MM.1S (cell line): ENCODE data around the gene INSR.

Source experiments
- DNase-seq: peaks from one replicate; pipeline ENCODE4 v3.0.0-alpha.2; 2015
- H2AFZ ChIP-seq: fragments of 300-600 bp; sonication (generic); 2 replicates; pipeline ENCODE4 v1.6.0; 2016; ENCODE audit warnings: antibody characterized with exemption, low read length
- H3F3A ChIP-seq: fragments of 300-600 bp; sonication (generic); 2 replicates; pipeline ENCODE4 v1.6.1; 2016; ENCODE audit warnings: mild to moderate bottlenecking, antibody characterized with exemption, low read length, moderate library complexity, mixed read lengths; ENCODE audit not compliant: insufficient read depth
- H3K27ac ChIP-seq: fragments of 300-600 bp; sonication (generic); 2 replicates; pipeline ENCODE4 v1.5.1; 2016; ENCODE audit warnings: mild to moderate bottlenecking, low read length
- H3K27me3 ChIP-seq: fragments of 300-600 bp; sonication (generic); replicated peaks from 2 replicates; pipeline ENCODE4 v1.6.0; 2016; ENCODE audit warnings: low read length; ENCODE audit not compliant: insufficient read depth
- H3K36me3 ChIP-seq: fragments of 300-600 bp; sonication (generic); replicated peaks from 2 replicates; pipeline ENCODE4 v1.6.1; 2016; ENCODE audit warnings: mild to moderate bottlenecking, low read length, mixed read lengths; ENCODE audit not compliant: insufficient read depth
- H3K4me1 ChIP-seq: fragments of 300-600 bp; sonication (generic); 2 replicates; pipeline ENCODE4 v1.6.1; 2016; ENCODE audit warnings: low read length, mixed read lengths
- H3K4me2 ChIP-seq: fragments of 300-600 bp; sonication (generic); 2 replicates; pipeline ENCODE4 v1.6.0; 2016; ENCODE audit warnings: low read depth, low read length
- H3K4me3 ChIP-seq: fragments of 300-600 bp; sonication (generic); 2 replicates; pipeline ENCODE4 v1.5.1; 2016; ENCODE audit warnings: low read length, mixed read lengths
- H3K79me2 ChIP-seq: fragments of 300-600 bp; sonication (generic); 2 replicates; pipeline ENCODE4 v1.6.1; 2016; ENCODE audit warnings: mixed run types, low read length, mixed read lengths
- H3K9ac ChIP-seq: fragments of 300-600 bp; sonication (generic); 2 replicates; pipeline ENCODE4 v1.6.1; 2016; ENCODE audit warnings: low read length, mixed read lengths
- H3K9me2 ChIP-seq: fragments of 300-600 bp; sonication (generic); replicated peaks from 2 replicates; pipeline ENCODE4 v1.6.1; 2016; ENCODE audit warnings: mild to moderate bottlenecking, low read length, mixed read lengths; ENCODE audit not compliant: insufficient read depth
- H3K9me3 ChIP-seq: fragments of 300-600 bp; sonication (generic); replicated peaks from 2 replicates; pipeline ENCODE4 v1.6.1; 2016; ENCODE audit warnings: mild to moderate bottlenecking, low read length, mixed read lengths; ENCODE audit not compliant: insufficient read depth
- H4K20me1 ChIP-seq: fragments of 300-600 bp; sonication (generic); 2 replicates; pipeline ENCODE4 v1.6.1; 2016; ENCODE audit warnings: mild to moderate bottlenecking, low read length, moderate library complexity, mixed read lengths; ENCODE audit not compliant: insufficient read depth
- EZH2 ChIP-seq: fragments of 300-600 bp; sonication (generic); optimal IDR thresholded peaks from 2 replicates; pipeline ENCODE3; 2017; ENCODE audit warnings: low read depth, mild to moderate bottlenecking, antibody characterized with exemption, low read length, mixed read lengths
- EZH2phosphoT487 ChIP-seq: fragments of 300-600 bp; sonication (generic); IDR thresholded peaks from 2 replicates; pipeline ENCODE4 v1.6.1; 2018; ENCODE audit warnings: antibody characterized with exemption, low read length
- TF ChIP-seq, protein P1 (sequence below): fragments of 300-600 bp; sonication (generic); IDR thresholded peaks from 2 replicates; pipeline ENCODE4 v1.5.1; 2016; ENCODE audit warnings: antibody characterized with exemption, low read length, mixed read lengths

Gene INSR

DNA sequence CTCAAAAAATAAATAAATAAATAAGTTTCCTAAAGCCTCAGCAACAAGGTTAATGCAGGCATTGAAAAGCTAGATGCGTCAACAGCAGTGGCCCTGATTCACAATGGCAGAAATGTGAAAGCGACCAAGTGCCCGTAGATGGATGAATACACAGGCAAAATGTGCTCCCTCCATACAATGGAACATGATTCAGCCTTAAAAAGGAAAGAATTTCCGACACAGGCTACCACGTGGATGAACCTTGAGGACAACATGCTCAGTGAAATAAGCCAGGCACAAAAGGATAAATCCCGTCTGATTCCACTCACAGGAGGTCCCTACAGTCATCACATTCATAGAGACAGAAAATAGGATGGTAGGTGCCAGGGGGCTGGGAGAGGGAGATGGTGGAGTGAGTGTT, 31.7 kb downstream of the INSR start:
- H3K4me3 ChIP-seq = no peak overlapping the region
- no peak for DNase-seq
- TF ChIP-seq EZH2 (no peak), EZH2phosphoT487 (no peak)
- TF ChIP-seq, protein P1, sequence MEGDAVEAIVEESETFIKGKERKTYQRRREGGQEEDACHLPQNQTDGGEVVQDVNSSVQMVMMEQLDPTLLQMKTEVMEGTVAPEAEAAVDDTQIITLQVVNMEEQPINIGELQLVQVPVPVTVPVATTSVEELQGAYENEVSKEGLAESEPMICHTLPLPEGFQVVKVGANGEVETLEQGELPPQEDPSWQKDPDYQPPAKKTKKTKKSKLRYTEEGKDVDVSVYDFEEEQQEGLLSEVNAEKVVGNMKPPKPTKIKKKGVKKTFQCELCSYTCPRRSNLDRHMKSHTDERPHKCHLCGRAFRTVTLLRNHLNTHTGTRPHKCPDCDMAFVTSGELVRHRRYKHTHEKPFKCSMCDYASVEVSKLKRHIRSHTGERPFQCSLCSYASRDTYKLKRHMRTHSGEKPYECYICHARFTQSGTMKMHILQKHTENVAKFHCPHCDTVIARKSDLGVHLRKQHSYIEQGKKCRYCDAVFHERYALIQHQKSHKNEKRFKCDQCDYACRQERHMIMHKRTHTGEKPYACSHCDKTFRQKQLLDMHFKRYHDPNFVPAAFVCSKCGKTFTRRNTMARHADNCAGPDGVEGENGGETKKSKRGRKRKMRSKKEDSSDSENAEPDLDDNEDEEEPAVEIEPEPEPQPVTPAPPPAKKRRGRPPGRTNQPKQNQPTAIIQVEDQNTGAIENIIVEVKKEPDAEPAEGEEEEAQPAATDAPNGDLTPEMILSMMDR = no peak
- no peaks in the 10 kb centered on the region for H4K20me1 ChIP-seq
- no peak overlapping the region for H3K9ac ChIP-seq
- H3K9me2 ChIP-seq = no peaks in the 10 kb centered on the region
- no peaks in the 10 kb centered on the region; the same call in 1 of the 2 replicates for H3F3A ChIP-seq
- no peak overlapping the region for H3K27ac ChIP-seq
- peaks cover 80% of the 10 kb centered on the region for H3K79me2 ChIP-seq
- no peaks in the 10 kb centered on the region for H3K4me1 ChIP-seq
- no peaks in the 10 kb centered on the region for H3K27me3 ChIP-seq
- H3K4me2 ChIP-seq = no peak overlapping the region
- H3K9me3 ChIP-seq = no peaks in the 10 kb centered on the region
- H3K36me3 ChIP-seq = no peaks in the 10 kb centered on the region
- no peak overlapping the region for H2AFZ ChIP-seq

DNA sequence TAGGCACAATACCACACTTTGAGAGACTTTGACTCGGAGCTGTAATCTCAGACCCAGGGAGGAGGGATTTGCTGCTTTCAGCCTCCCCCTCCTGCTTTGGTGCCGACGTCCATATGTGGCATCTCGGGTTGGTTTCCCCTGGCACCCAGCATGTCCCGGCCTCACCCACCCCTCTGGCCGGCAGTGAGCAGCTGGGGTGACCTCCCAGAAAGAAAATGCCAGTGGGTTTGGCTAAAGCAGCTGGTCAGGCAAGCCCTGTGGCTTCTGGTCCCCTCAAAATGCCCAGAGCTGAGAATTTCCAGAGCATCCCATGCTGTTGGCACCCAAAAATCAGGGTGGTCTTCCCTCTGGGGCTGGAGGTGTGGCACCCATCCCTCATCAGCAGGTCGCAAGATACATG, 34.1 kb downstream of the INSR start:
- no peaks in the 10 kb centered on the region for H3K36me3 ChIP-seq
- no peak overlapping the region for H3K4me2 ChIP-seq
- no peaks in the 10 kb centered on the region for H3K4me1 ChIP-seq
- no peak for DNase-seq
- H4K20me1 ChIP-seq = no peaks in the 10 kb centered on the region
- H3K79me2 ChIP-seq = peaks cover 82% of the 10 kb centered on the region
- TF ChIP-seq EZH2phosphoT487 (no peak), EZH2 (no peak)
- H3F3A ChIP-seq = no peaks in the 10 kb centered on the region; the same call in 1 of the 2 replicates
- H2AFZ ChIP-seq = no peak overlapping the region
- no peak overlapping the region for H3K9ac ChIP-seq
- H3K4me3 ChIP-seq = no peak overlapping the region
- H3K9me3 ChIP-seq = no peaks in the 10 kb centered on the region
- no peaks in the 10 kb centered on the region for H3K9me2 ChIP-seq
- H3K27me3 ChIP-seq = no peaks in the 10 kb centered on the region
- H3K27ac ChIP-seq = no peak overlapping the region

DNA sequence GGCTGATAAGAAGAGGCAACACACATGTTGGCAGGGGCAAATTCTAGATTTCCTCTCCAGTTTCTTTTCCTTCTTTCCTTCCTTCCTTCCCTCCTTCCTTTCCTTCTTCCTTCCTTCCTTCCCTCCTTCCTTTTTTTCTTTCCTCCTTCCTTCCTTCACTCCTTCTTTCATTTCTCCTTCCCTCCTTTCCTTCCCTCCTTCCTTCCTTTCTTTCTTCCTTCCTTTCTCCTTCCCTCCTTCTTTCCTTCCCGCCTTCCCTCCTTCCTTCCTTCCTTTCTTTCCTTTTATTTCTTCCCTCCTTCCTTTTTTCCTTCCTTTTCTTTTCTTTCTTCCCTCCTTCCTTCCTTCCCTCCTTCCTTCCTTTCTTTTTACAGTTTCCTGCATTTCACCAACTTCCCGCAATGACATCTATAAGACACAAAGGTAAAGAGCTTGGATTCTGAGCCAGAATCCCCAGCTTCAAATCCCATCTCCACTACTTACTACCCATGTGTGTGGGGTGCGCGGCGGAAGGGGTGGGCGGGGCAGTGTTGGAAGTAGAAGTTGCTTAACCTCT, 35.3 kb downstream of the INSR start:
- TF ChIP-seq EZH2 (no peak), EZH2phosphoT487 (no peak)
- TF ChIP-seq, protein P1 = no peak
- DNase-seq = no peak
- no peaks in the 10 kb centered on the region for H3K27me3 ChIP-seq
- H3K4me2 ChIP-seq = no peak overlapping the region
- H4K20me1 ChIP-seq = no peaks in the 10 kb centered on the region
- H3K4me3 ChIP-seq = no peak overlapping the region
- no peaks in the 10 kb centered on the region for H3K4me1 ChIP-seq
- no peak overlapping the region for H2AFZ ChIP-seq
- H3K79me2 ChIP-seq = peaks cover 78% of the 10 kb centered on the region
- H3K9me2 ChIP-seq = no peaks in the 10 kb centered on the region
- H3K9ac ChIP-seq = no peak overlapping the region
- H3K9me3 ChIP-seq = no peaks in the 10 kb centered on the region
- no peaks in the 10 kb centered on the region for H3F3A ChIP-seq
- H3K27ac ChIP-seq = no peak overlapping the region
- no peaks in the 10 kb centered on the region for H3K36me3 ChIP-seq

DNA sequence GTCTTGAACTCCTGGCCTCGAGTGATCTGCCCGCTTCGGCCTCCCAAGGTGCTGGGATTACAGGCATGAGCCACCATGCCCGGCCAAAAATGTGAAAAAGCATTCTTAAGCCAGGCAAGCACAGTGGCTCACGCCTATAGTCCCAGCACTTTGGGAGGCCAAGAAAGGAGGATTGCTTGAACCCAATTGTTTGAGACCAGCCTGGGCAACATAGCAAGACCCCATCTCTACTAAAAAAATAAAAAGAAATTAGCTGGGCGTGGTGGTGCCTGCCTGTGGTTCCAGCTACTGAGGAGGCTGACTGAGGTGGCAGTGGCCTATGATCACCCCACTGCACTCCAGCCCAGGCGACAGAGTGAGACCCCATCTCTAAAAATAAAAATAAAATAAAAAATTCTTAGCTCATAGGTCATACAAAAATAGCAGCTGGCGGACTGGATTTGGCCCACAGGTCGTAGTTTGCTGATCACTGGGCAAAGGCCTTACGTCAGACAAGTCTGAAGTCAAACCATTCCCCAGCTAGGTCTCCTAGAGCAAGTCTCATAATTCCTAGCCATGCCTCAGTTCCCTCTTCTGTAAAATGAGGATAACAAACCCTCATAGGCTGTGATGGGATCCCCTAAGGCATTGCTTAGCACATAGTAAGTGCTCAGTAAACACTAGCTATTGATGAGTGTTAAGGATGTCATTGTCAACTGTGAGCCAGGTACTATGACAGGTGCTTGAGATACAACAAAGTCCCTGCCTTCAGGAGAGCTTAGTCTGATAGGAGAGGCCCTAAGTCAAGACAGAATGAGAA, 36.0 kb downstream of the INSR start:
- Histone ChIP-seq H3F3A (no peaks in the 10 kb centered on the region), H3K4me3 (no peak overlapping the region), H3K36me3 (no peaks in the 10 kb centered on the region), H2AFZ (no peak overlapping the region), H3K9me2 (no peaks in the 10 kb centered on the region), H3K4me1 (no peaks in the 10 kb centered on the region), H3K4me2 (no peak overlapping the region), H4K20me1 (no peaks in the 10 kb centered on the region), H3K79me2 (peaks cover 78% of the 10 kb centered on the region), H3K27me3 (no peaks in the 10 kb centered on the region), H3K9ac (no peak overlapping the region), H3K9me3 (no peaks in the 10 kb centered on the region), H3K27ac (no peak overlapping the region)
- DNase-seq = no peak
- TF ChIP-seq EZH2phosphoT487 = no peak
- TF ChIP-seq EZH2 = no peak
- TF ChIP-seq, protein P1 = no peak
